Coronary artery (tissue), 2 donors: ENCODE measurements around the gene TTBK1.

ENCODE experiments used
- DNase-seq: peaks from one replicate; pipeline ENCODE4 v3.0.0-alpha.2; 2017; ENCODE audit warnings: low spot score
- H3K27ac ChIP-seq, 2 donors: fragments of 200-600 bp; sonication (generic); one replicate each; pipeline ENCODE4 v1.5.1; 2016 to 2019
- H3K4me3 ChIP-seq: fragments of 200-600 bp; sonication (generic); 2 replicates; pipeline ENCODE4 v1.5.1; 2016; ENCODE audit warnings: mild to moderate bottlenecking, moderate library complexity
- TF ChIP-seq, protein P1 (sequence below): fragments of 200-600 bp; sonication (generic); IDR thresholded peaks from one replicate; pipeline ENCODE4 v1.5.1; 2019; ENCODE audit warnings: antibody characterized with exemption

TTBK1 gene

GRCh38 chr6:43286980-43287716 is 43.9 kb downstream of the TTBK1 start:
- TF ChIP-seq, protein P1, sequence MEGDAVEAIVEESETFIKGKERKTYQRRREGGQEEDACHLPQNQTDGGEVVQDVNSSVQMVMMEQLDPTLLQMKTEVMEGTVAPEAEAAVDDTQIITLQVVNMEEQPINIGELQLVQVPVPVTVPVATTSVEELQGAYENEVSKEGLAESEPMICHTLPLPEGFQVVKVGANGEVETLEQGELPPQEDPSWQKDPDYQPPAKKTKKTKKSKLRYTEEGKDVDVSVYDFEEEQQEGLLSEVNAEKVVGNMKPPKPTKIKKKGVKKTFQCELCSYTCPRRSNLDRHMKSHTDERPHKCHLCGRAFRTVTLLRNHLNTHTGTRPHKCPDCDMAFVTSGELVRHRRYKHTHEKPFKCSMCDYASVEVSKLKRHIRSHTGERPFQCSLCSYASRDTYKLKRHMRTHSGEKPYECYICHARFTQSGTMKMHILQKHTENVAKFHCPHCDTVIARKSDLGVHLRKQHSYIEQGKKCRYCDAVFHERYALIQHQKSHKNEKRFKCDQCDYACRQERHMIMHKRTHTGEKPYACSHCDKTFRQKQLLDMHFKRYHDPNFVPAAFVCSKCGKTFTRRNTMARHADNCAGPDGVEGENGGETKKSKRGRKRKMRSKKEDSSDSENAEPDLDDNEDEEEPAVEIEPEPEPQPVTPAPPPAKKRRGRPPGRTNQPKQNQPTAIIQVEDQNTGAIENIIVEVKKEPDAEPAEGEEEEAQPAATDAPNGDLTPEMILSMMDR = no peak
- Histone ChIP-seq H3K4me3 (no peak overlapping the region), H3K27ac (no peak overlapping the region)
- DNase-seq = no peak

- TF ChIP-seq, protein P1 = no peak
- no peak for DNase-seq
- Histone ChIP-seq H3K27ac (no peak overlapping the region), H3K4me3 (no peak overlapping the region)
Observed at GRCh38 chr6:43287717-43288679, 44.7 kb downstream of the TTBK1 start.

DNA sequence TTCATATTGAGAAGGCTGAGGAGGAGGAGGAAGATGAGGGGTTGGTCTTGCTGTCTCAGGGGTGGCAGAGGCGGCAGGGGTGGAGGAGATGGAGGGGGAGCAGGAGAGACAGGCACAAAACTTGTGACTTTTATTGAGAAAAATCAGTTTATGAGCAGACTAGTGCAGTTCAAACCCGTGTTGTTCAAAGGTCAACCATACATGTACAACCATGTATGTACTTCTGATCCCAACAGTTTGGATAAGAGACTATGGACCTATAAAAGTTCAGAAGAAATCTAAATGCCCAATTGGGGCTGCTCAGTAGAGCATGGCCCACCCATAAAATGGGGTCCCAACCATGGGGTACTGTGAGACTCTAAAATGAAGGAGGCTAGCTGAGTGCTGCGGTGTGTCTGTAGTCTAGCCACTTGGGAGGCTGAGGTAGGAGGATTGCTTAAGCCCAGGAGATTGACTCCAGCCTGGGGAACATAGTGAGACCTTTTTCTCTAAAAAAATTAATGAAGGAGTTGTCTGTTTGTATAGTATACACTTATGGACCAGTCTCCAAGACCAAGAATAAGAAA is 47.1 kb downstream of the TTBK1 start:
- DNase-seq = no peak
- no peak overlapping the region for H3K4me3 ChIP-seq
- no peak overlapping the region for H3K27ac ChIP-seq
- TF ChIP-seq, protein P1 = no peak

- DNase-seq = no peak
- TF ChIP-seq, protein P1 = no peak
- H3K27ac ChIP-seq = no peak overlapping the region
- H3K4me3 ChIP-seq = no peak overlapping the region
Observed at GRCh38 chr6:43290905-43291355, 47.6 kb downstream of the TTBK1 start.

DNA sequence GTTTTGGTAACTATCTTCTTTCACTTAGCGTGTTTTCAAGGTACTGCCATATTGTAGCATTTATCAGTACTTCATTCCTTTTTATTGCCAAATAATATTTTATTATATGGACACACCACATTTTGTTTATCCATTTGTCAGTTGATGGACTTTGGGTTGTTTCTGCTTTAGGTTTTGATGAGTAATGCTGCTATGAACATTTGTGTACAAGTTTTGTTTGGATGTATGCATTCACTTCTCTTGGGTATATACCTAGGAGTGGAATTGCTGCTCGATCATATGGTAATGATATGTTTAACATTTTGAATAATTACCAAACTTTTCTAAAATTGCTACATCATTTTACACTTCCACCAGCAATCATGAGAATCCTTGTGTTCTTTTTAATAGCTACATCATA is 48.4 kb downstream of the TTBK1 start:
- Histone ChIP-seq H3K4me3 (no peak overlapping the region), H3K27ac (no peak overlapping the region)
- no peak for DNase-seq
- TF ChIP-seq, protein P1 = no peak

DNA sequence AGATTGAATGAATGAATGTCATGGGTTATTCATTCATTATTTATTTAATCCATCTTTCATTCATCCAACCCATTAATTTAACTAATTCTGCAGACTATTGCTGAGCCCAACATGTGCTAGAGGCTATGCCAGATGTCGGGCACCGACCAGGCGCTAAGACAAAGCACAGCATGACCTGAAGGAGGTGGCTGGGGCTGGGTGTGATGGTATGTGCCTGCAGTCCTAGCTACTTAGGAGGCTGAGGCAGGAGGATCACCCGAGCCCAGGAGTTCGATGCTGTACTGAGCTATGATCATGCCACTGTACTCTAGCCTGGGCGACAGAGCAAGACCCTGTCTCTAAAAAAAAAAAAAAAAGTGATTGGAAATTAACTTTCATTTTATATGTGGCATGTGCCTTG is 49.1 kb downstream of the TTBK1 start:
- TF ChIP-seq, protein P1 = no peak
- no peak for DNase-seq
- no peak overlapping the region for H3K4me3 ChIP-seq
- H3K27ac ChIP-seq = no peak overlapping the region
